Hematopoietic multipotent progenitor cell treated with erythropoietin and hydrocortisone succinate and interleukin-3 and kit ligand, for 4 days (in vitro differentiated cells): ENCODE results near the gene LAPTM5.
A peak's percentile ranks its signal among the peaks of the same experiment; 100 is the strongest.

Source experiments
- DNase-seq: peaks from one replicate; pipeline ENCODE4 v3.0.0-alpha.2; 2015

Gene LAPTM5

DNA sequence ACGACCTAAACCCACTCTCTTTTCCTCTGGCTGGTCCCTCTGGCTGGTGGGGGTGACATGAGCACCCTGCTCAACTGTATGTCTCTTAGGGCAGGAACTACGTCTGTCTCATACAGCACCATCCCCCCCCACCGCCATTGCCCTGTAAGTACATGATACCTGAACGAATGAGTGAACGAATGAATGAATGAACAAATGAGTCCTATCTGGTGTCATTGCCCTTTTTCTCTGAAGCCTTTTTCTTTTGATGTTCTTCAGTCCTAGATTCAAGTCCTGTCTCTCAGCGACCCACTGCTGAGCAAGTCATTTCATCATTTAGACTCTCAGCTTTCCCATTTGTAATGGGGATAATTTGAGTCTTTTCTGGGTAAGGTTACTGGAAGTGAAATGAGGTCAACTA is 45.0 kb downstream of the LAPTM5 start:
- DNase-seq: no peak

DNA sequence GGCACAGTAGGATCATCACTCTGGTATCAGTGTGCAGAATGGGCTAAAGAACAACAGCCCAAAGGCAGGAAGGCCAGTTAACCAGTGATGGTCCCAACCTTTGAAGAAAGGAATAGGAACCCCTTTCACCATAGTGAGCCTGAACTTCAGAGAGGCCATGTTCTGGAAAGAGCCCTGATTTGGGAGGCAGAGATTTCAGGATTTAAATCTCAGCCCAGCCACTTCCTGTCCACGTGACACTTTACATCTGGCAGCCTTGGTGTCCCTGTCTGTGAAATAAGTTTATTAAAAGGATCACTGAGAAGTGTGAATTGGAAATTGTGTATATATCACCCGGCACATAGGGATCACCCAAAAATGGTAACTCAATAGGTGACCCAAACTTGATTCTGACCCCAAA is 47.2 kb downstream of the LAPTM5 start:
- no peak for DNase-seq

DNA sequence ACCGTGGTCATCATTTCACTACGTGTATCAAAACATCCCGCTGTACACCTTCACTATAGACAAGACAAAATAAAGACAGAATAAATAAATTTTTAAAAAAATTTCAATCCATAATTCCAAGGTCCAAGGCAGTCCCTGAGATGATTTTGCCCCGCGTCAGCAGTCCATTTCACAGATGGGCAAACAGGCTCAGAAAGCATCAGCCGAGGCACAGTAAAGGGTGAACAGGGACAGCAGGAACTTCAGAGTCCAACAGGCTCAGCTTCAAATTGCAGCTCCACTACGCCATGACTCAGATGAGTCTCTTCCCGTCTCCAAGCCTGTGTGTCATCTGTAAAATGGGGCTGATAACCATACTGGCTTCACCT is 49.2 kb downstream of the LAPTM5 start:
- DNase-seq: no peak

DNA sequence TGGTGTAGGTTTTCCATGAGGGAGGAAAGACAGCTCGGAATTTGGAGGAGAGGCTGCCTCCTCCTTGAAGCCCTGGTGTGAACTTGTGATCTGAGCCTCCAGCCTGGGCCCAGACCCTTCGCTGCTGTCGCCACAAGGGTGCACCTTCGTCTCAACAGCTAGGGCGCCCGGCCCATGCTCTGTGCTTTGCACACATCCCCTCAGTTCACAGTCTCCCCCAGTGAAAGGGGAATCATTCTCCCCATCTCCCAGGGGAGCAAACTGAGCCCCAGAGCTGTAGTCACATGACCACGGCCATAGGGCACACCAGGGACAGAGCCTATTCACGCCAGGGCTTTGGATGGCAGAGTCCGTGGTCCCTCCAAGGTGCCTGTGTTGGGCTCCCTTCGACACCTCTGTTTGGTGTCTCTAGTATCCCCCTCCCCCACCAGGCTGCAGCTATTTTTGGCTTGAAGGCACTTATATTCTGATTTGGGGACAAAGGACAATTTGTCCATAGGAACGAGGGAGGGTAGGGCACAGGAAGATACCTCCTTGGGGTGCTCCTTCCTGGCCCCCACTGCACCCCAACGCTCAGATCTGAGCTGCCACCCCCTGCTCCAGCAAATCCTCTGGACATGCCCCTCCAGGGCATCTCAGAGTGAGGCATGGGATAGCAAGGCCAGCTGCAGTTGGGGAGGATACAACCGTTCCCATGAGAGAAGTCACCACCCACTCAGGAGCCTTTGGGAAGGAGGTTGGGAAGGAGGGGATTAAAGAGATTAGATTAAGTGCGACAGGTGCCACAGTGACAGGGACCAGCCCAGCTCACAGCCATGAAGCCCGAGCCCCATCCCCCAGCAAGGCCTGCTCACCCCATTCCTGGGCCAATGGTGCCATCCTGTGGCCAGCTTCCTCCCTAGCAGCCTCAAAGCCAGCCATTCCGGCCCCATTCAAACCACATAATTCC is 49.9 kb downstream of the LAPTM5 start:
- DNase-seq: peak; percentile 80

DNA sequence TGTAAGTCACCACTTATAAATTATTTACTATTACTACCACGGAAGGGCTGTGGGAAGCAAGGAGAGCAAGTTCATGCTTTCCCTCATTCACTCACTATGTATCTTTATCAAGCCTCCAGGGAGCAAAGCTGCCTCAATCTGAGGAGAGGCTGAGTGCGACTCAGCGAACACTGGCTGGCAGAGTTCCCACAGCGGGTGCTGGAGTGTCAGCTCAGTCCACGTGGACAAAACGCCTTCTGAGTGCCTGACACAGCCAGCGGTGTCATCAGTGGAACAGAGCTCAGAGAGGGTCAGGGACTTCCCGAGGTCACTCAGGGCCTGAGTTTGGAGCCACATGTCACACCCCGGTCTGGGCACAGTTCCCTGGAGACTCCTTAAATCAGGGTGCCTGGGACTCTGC is 51.0 kb downstream of the LAPTM5 start:
- DNase-seq: no peak

DNA sequence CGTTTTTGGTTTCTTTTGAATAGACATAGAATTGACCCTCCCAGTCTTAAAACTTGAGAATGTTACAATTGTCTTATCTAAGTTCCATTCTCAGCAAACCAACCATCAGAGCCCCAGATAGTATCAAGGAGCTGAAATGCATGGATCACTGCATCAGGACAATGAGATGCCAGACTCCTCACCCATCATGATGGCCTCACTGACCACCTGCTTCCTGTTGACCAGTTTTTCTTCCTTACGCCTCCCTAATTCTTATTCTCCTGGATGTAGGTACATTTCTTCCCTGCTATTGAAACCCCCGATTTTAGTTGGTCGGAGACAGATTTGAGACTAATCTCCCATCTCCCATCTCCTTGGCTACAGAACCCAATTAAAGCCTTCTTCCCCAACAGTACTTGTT is 51.9 kb downstream of the LAPTM5 start:
- no peak for DNase-seq

DNA sequence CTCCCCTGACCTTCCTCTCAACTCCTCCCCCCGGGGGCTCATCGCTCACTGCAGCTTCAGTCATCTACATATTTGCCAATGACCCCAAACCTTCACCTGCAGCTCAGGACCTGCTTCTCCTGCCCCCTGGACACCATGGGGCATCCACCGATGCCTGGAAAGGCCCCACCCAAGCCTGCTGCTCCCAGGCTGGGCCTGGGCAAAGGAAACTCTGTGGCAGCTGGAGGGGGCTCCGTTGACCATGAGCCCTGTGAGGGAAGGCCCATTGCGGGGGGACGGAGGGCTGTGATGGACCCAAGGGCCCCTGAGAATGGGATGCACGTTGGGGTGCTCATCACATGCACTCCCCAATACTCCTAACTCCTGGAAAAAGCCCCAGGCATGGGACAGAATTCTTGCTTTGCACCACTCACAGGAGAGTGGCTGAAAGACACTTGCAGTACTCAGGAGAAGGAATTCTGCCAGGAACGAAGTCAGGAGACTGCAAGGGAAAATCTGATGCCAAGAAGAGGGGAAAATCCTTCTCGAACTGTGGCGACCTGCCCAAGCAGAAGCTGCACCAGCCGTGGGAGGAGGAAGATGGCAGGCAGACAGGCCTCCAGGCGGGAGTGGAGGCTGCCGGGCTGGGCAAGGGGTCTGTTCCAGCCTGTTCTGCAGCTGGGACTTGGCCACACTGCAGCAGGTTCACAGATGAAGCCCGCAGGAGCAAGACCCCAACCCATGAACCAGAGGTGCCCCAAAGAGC is 52.6 kb downstream of the LAPTM5 start:
- no peak for DNase-seq

DNA sequence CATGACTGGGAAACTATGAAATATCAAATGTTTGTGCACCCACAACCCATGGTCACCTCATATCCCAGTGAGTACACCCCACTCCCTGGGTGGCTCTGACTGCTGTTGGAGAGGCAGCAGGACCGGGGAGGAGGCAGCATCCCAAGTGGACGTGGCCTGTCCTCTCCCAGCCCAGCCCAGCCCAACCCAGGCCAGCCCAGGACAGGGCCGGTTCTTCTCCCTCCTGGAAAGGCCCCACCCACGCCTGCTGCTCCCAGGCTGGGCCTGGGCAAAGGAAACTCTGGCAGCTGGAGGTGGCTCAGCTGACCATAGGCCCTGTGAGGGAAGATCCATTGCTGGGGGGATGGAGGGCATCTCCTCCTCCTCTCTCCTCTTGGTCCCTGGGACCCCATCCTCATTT is 53.3 kb downstream of the LAPTM5 start:
- no peak for DNase-seq

DNA sequence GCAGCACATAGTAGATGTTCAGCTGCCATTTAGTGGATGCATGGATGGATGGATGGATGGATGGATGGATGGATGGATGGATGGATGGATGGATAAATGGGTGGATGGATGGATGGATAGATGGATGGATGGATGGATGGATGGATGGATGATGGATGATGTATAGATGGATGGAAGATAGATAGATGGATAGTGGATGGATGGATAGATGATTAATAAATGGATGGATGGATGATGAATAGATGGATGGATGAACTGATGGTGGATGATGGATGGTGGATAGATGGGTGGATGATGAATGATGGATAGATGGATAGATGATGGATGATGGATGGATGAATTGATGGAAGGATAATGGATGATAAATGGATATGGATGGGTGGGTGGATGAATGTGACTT is 54.8 kb downstream of the LAPTM5 start:
- DNase-seq: no peak

DNA sequence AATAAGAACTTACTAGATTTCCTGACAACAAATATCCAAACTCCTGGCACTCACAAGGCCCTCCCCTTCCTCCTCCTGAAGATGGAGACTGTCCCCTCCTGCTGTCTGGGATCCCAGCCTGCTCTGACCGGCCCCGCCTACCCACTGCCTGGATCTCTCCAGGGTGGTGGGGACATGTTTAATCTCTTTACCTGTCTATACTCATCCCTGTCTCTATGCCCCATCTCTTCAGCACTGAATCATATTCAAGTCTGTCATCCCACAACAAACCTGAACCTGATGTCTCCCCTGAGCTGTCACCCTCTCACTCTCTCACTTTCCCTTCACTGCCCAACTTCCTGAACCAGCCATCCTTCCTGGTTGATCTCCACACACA is 56.3 kb downstream of the LAPTM5 start:
- no peak for DNase-seq

DNA sequence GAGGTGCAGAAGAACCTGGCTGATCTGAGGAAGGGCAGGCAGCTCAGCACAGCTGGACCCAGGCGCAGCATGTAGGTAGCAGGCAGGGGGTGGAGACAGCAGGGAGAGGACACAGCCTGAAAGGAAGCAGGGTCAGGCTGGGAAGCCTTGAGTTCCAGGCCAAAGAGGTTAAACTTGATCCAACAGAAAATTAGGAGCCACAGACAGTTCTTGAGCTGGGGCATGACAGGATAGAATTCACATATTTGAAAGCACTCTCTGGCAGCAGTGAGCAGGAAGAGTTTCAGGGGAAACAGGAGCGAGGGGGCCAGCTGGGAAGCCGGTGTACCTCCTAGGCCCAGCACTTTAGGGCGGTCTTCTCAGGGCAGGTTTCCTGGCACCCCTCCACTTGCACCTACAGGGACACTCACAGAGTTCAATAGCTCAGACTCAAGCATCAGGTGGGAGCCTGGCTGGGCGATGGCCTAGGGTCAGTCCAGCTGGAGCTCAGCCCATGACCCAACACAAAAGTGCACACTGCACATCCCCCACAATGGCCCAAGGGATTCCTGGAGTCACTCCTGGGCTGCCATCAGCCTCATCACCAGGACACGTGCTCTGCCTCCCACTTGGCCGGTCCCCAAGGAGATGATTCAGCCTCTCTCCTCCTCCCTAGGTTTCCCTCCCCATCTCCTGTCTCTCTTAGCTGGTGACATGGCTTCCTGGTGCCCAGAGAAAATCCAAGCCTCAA is 56.9 kb downstream of the LAPTM5 start:
- DNase-seq: no peak

DNA sequence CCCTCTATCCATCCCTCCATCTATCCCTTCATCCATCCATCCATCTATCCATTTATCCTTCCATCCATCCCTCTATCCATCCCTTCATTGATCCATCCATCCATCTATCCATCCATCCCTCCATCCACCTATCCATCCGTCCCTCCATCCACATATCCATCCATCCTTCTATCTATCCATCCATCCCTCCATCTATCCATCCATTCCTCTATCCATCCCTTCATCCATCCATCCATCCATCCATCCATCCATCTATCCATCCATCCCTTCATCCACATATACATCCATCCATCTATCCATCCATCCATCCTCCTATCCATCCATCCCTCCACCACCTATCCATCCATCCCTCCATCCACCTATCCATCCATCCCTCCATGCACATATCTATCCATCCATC is 57.8 kb downstream of the LAPTM5 start:
- DNase-seq: no peak

DNA sequence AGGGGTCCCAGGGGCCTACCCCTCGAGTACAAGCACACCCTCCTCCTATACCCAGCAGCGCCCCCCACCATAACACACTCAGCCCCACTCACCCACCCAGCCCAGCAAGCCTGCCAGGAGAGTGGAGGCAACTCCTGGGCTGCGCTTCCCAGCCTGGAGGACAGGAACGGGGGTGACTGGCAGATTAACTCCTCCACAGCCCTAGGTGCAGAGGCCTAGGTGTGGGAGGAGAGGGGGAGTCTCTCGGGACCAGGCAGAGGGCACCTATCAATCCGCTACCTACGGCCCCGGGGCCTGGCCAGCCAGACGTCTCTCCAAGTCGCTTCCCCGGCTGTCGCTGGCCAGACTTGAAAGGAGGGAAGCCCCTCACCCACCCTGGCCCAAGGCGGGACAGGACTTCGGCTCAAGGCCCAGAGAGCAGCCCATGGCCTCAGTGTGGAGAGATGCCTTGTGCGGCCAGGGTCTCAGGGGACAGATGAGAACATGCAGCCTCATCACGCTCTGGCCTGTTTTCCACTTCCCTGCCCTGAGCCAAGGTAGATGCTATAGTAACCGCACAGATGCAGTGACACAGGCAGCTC is 59.1 kb downstream of the LAPTM5 start:
- no peak for DNase-seq

DNA sequence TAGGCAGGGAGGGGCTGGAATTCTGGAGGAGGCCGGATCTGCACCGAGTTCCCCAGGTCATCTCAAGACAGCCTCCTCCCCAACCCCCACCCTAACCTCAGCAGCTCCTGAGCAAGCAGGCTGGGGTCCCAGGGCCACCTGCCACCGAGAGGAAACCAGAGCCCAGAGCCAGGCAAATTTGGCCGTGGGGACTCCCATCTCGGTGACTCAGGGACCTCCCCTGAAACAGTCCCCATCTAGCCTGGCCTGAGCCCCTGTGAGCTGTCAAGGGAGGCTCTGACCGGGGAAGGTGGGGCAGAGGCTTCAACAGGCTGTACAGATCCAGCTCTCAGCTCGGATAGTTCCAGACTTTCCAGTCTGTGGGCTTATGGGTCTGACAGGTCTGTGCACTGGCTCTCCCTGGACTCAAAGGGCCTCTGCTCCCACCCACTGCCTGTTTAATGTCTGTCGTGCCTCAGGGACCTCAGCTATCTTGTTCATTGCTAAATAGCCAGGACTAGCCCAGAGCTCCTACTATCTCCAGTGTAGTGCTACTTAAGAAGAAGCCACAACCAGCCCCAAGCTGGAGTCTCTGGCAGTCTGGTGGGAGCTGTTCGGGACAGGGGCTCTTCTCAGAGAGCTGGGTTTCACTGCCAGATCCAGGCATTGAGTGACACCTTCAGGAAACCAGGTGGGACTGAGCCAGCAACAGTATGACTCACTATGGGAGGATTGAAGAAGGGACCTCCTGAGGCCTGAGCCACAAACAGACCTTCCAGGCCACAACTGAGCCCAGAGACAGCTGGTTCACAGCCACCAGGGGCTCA is 59.8 kb downstream of the LAPTM5 start:
- no peak for DNase-seq

DNA sequence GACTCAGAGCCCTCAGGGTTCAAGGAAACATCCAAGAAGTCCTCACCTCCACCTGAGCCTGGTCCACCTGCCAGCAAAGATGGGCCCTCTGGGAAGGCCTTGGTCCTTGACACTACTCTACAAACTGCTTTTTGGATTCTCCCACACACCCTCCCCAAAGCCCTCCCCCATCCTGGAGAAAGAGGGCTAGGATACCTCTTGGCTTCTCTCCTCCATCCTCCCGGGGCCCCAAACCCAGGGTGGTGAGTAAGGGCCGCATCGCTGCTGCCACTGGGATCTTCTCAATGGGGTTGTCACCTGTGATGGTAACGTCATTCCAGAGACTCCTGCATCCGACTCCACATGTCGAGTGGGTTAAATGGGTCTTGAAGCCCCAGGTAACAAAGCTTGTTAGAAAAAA is 60.7 kb downstream of the LAPTM5 start:
- DNase-seq: no peak

DNA sequence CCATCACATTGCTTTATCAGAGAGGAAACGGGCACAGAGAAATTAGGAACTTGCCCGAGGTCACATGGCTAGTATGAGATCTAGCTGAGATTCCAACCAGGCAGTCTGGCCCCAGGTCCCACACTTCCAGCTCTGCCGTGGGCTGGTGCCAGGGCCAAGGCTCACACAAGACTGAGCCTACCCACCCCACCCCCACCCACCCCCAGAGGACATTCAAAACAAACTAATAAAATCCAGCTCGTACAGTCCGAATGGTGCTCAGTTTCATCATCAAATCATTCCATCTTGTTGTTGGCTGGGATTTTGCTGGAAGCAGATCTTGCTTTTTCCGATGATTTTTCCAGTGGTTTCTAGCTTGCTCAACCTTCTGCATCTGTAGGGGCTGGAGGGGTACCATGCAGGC is 62.1 kb downstream of the LAPTM5 start:
- peak; percentile 21 for DNase-seq

DNA sequence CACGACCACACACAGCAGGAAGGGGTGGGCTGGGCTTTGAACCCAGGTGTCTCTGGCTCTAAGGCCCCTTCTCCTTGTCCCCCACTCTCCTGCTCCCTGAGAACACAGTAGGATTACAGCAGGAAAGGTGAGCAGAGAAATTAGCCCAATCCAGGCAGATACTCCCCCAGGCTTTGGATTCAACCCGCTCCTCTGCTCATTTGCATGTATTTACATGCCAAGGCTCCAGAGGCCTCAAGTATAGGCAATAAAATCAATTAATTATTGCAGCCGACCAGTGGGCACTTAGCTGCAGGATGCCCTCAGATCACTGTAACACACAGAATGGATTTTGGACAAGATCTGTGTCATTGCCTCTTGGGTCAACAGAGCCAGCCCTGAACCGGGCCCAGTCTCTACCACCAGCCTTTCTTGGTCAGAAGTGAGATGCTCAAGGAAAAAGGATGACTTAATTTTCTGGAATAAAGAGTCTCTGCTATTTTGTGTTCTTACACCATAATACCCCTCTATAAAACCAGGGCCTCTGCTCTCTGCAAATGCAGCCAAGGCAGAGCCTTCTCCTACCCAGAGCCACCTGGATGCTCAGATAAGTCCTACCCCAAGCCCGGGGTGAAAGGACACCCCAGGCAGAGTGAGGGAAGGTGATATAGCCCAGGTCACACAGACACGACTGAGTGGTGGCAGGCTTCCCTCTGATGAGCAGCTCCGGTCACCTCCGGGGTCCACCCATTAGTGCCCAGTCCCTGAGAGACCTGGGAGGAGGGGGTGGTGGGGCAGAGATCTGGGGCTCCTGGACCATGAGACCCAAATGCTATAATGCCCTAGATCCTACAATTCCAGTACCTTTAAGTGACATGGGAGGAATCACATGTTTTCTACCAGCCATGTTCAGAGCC is 63.0 kb downstream of the LAPTM5 start:
- DNase-seq: no peak

DNA sequence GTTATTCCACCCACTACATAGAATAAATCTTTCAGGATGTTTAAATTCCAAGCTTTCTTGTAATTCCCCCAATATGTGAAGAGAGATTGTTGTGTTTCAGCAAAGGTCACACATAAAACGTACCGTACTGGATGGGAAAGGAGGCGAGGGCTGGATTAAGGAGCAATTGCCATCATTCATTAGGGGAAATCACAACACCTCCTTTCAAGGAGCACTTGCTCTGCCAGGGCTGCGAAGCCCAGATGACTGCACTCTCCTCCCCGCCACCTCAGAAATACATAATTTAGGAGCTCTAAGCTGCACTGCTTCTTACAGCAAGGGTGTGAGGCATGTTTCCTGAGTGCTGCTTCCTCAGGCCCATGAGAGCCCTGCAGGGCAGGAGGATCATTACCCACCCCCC is 63.8 kb downstream of the LAPTM5 start:
- DNase-seq: no peak

DNA sequence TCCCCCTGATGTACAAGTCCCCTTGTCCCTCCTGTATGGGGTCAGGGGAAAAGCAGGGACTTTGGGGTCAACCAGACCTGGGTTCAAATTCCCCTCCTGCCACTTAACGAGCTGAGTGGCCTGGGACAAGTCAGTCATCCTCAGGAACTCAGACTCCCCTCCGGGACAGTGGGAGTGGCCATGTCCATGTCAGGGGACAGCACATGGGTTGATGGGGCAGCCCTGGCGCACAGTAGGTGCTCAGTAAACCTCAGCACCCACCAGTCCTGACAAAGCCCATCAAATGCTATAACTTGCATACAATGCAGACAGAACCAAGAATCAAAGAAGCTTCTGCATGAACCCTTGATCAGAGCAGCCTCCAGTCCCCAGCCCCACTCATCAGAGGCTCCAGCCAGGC is 64.2 kb downstream of the LAPTM5 start:
- no peak for DNase-seq

DNA sequence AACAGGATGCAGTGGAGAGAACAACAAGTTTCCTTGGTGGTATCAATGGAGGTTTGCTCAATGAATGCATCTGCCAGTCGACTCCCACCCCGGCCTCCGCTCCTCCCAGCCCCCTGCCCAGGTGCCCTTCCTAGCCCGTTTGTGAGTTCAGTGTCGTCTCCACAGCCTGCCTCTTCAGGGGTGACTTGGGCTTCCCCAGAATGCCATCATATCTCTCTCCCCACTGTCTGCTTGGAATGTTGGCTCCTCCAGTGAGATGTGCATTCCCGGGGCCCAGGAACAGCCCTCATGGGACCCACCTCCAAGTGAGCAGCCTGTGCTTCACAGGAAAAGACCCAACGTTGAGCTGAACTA is 64.6 kb downstream of the LAPTM5 start:
- DNase-seq: no peak

DNA sequence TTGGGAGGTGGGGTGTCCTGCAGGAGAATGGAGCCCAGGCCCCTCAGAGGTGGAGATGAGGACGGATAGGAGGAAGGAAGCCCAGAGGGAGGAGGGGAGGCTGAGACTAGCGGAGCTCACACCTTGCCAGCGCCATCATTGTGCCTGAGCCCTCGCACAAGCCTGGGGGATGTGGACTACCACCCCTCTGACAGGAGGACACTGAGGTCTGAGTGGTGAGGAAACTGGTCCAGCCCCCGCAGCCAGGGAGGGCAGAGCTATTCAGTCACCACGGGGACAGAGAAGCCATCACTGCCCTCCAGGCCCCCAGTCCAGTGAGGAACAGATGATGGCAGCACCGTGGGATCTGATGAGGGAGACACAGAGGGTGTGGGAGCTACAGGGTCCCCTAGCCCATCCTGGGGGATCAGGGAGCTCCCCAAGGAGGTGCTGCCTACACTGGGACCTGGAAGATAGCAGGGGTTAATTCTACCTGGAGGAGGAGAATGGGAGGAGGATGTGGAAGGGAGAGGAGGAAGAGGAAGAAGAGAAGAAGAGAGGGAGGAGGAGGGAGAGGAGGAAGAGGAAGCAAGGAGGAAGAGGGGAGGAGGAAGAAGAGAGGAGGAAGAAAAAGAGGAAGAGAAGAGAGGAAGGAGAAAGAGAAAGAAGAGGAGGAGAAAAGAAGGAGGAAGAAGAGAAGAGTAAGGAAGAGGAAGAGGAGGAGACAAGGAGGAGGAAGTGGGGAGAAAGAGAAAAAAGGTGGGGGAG is 65.2 kb downstream of the LAPTM5 start:
- DNase-seq: no peak
